NCI-H345 treated with DMSO at 0.1 percent for 48 hours (cell line): ENCODE results near the gene WIZ.
"Not testable (repeated sequence)": the region's sequence is repeated elsewhere in the genome, so short reads cannot be mapped to it uniquely, and the experiment has no call there.

Experiments
- DNase-seq: peaks from one replicate; lab custom pipeline; 2025; ENCODE audit not compliant: unreplicated experiment; lab: John Stamatoyannopoulos, UW

The WIZ gene

DNA sequence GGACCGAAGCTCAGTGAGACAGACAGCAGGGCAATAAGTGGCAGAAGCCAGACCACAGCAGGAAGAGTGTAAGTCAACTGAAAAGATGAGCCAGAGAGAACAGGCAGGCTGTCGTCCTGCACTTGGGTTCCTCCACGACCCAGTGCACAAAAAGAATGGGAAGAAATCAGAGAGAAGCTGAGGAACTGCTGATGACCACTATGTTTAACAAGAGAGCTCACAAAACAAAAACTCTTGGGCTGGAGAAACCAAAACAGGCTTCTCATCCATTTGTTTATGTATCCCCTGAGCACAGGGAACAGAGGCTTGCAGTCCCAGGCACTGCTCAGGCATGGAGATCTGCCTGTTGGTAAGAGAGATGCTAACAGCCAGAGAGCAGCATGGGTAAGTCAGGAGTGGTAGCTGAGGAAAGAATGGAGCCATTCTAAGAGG is 45.0 kb downstream of the WIZ start:
- no peak for DNase-seq

DNA sequence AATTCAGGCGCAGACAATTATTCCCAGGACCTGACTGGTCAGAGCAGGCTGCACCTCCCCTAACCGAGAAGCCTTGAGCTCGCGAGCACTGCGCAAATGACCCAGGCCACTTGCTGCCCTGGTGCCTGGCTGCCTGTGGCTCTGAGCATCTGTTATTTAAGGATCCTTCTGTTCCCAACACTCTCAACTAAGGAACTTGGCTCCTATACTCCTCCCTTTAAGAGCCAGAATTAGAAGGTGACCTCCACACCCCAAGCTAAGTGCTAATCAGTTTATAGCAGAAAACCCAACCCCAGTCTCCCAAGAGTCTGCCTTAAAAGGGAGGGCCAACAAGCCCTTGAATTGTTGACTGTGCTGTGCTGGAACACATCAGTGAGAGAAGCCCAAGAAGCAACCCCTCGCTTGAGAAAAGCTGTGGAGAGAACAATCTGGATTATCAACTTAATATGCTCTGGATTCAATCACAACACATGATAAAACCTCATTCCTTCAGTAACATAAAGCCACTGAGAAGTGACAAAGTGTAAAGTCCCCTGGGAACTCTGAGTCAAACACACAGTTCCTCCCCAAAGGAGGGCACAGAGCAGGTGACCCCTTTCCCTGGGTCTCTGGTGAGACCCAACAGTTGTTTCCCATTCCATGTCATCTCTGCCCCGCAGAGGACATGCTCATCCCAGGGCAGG is 45.5 kb downstream of the WIZ start:
- no peak for DNase-seq

- no peak for DNase-seq
Observed at GRCh38 chr19:15403151-15403531, 46.6 kb downstream of the WIZ start.

GRCh38 chr19:15402411-15403150 is 47.2 kb downstream of the WIZ start:
- no peak for DNase-seq

DNA sequence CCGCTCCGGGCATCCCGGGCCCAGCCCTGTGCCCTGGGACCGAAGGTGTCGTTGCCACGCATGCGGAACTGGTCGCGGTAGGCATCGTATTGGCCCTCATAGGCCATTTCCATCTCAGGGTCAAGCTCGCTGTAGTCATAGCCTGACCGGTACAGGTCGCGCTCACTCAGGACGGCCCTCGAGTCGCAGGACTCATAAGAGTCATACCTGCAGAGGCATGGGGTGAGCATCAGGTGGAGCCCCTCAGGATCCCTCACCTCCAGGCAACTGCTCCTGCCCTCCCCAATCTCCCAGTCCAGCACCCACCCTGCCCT is 48.4 kb downstream of the WIZ start:
- no peak for DNase-seq

GRCh38 chr19:15400521-15401396 is 49.0 kb downstream of the WIZ start:
- no peak for DNase-seq

GRCh38 chr19:15399635-15400034 is 50.1 kb downstream of the WIZ start:
- DNase-seq, result no peak

GRCh38 chr19:15399234-15399515 is 50.6 kb downstream of the WIZ start:
- DNase-seq, result no peak

GRCh38 chr19:15398501-15399233 is 51.1 kb downstream of the WIZ start:
- DNase-seq, result no peak

DNA sequence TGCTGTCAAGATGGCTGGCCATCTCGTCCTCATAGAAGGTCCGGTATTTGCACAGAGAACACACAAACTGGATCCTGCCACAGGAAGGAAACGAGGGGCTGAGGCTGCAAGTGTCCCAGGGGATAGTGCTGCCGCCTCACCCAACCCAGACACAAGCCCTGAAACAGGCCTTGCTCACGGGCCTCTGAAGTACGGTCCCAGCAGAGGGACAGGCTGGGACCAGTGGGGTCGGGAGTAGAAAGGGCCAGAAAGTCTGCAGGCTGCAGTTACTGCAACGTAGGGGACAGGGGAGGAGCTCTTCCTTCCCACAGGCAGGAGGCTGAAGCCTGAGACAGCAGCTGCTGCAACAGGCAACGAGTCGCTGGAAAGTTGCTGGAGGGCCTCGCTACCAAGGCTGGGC is 52.0 kb downstream of the WIZ start:
- DNase-seq, result no peak

- DNase-seq, result no peak
Observed at GRCh38 chr19:15397236-15397635, 52.5 kb downstream of the WIZ start.

DNA sequence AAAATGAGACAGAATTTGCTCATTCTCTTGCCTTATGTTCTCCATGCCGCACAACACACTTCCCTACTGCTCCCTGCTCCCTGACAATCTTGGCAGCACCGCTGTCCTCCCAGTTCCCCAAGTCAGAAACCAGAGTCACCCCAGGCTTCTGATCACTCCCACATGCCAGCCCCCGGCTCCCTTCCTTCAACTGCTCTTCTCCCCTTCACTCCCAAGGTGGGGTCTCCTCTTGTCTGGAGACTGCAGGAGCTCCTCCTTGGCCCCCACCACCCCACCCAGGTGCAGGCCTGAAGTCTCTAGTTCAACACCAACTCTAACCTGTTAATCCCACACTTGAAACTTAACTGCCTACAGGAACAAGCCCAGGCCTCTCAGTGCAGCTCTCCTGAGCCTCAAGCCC is 53.3 kb downstream of the WIZ start:
- no peak for DNase-seq

GRCh38 chr19:15395251-15395650 is 54.5 kb downstream of the WIZ start:
- DNase-seq, result not testable (repeated sequence)

DNA sequence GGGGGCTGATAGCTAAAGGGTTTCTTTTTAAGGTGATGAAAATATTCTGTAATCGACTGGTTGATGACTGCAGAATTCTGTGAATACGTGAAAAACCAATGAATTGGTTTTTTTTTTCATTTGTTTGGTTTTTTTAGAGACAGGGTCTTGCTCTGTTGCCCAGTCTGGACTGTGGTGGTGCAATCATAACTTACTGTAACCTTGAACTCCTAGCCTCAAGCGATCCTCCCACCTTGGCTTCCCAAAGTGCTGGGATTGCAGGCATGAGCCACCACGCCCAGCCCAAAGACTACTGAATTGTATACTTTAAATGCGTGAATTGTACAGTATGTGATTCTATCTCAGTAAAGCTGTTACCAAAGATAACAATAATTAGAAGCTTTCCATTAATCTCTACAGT is 55.3 kb downstream of the WIZ start:
- DNase-seq, result no peak

DNA sequence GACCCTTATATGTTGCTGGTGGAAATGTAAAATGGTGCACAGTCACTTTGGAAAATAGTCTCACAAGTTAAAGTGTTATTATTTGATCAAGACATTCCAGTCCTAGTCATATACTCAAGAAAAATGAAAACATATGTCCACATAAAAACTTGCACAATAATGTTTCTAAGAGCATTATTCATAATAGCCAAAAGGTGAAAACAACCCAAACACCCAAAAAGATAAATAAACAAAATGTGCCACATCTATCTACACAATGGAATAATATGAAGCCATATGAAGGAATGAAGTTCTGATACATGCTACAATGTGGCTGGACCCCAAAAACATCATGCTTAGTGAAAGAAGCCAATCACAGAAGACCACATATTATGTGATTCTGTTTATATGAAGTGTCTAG is 55.8 kb downstream of the WIZ start:
- DNase-seq, result no peak

DNA sequence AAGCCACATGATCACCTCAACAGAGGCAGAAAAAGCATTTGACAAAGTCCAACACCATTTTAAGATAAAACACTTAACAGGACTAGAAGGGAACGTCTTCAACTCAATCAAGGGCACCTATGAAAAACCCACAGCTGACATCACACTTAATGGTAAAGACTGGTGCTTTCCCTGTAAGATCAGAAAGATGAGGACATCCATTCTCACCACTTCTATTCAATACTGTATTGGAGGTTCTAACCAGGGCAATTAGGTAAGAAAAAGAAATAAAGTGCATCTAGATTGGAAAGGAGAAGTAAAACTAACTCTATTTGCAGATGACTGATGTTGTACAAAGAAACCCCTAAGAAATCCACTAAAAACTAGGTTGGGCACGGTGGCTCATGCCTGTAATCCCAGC is 58.9 kb downstream of the WIZ start:
- no peak for DNase-seq

GRCh38 chr19:15381864-15382263 is 67.9 kb downstream of the WIZ start:
- DNase-seq, result no peak

GRCh38 chr19:15381429-15381828 is 68.3 kb downstream of the WIZ start:
- no peak for DNase-seq

GRCh38 chr19:15379999-15380647 is 69.6 kb downstream of the WIZ start:
- DNase-seq, result peak; percentile 25

DNA sequence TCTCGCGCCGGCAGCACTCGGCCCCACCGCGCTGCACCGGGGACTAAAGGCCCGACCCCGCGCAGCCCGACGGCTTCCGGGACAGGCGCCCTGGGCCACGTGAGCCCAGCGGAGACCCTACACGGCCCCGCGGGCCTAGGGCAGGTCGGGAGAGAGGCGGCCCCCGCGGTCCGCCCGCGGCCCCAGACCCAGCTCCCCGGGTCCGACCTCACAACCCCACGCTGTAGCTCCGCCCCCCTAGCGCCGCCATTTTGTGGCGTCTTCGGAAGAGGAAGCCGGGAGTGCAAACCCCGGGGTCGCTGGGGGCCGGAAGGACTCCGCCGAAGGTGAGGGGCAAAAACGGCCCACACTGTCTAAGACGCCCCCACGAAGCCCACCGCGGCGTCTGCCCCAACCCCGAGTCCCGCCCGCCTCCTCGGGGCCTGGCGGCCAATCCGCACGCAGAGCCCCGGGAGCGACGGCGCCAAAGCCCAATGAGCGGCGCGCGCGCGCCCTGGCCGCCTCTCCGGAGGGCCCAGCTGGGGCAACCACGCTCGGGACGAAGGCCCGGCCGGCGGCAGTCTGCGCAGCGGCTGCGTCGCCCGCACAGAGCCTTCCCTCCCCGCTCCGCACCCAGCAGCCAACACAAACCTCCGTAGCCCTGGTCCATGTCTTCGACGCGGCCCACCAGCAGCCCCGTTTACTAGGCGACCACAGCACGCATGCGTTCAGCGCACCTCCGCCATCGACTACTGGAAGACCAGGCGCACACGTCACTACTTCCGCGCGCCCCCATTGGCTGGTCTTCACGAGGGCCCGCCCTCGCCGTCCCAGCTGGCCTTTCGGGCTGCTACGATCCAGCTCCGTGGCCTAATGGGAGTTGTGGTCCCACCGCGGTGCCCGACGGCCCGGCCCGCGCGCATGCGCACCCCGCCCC is 70.4 kb downstream of the WIZ start, which contains the start of gene AKAP8:
Gene AKAP8, minus strand, starts transcription at position 705 of the 916 bp plus-strand sequence. Its CDS starts 56 bp downstream, at position 649.
- DNase-seq, result peak; percentile 80
